Ishikawa (cell line): ENCODE data around the gene STEAP1.

ENCODE experiments used
- CEBPB ChIP-seq: IDR thresholded peaks from 2 replicates; pipeline ENCODE4 v1.6.1; 2012
- CREB1 ChIP-seq: IDR thresholded peaks from 2 replicates; pipeline ENCODE4 v1.6.1; 2012; ENCODE audit warnings: low read depth
- EGR1 ChIP-seq: IDR thresholded peaks from 2 replicates; pipeline ENCODE4 v1.6.1; 2012
- EP300 ChIP-seq: IDR thresholded peaks from 2 replicates; pipeline ENCODE4 v1.6.1; 2012; ENCODE audit warnings: borderline replicate concordance
- FOXM1 ChIP-seq: IDR thresholded peaks from 2 replicates; pipeline ENCODE4 v1.6.1; 2012; ENCODE audit warnings: low read depth, borderline replicate concordance
- MAX ChIP-seq: IDR thresholded peaks from 2 replicates; pipeline ENCODE4 v1.6.1; 2012
- NFIC ChIP-seq: IDR thresholded peaks from 2 replicates; pipeline ENCODE4 v1.6.1; 2012
- RAD21 ChIP-seq: IDR thresholded peaks from 2 replicates; pipeline ENCODE4 v1.6.1; 2012; ENCODE audit warnings: low read depth
- REST ChIP-seq: IDR thresholded peaks from 2 replicates; pipeline ENCODE4 v1.6.1; 2012; ENCODE audit warnings: low read depth, mild to moderate bottlenecking
- TAF1 ChIP-seq: IDR thresholded peaks from 2 replicates; pipeline ENCODE4 v1.6.1; 2012; ENCODE audit warnings: low read depth, mild to moderate bottlenecking
- TCF12 ChIP-seq: IDR thresholded peaks from 2 replicates; pipeline ENCODE4 v1.6.1; 2012; ENCODE audit warnings: low read depth
- TEAD4 ChIP-seq: IDR thresholded peaks from 2 replicates; pipeline ENCODE4 v1.6.1; 2012
- YY1 ChIP-seq: IDR thresholded peaks from 2 replicates; pipeline ENCODE4 v1.6.1; 2012; ENCODE audit warnings: low read depth
- ZBTB7A ChIP-seq: IDR thresholded peaks from 2 replicates; pipeline ENCODE4 v1.6.1; 2012; ENCODE audit warnings: low read depth
- TF ChIP-seq, protein P1 (sequence below): IDR thresholded peaks from 2 replicates; pipeline ENCODE4 v1.6.1; 2012

Gene STEAP1

DNA sequence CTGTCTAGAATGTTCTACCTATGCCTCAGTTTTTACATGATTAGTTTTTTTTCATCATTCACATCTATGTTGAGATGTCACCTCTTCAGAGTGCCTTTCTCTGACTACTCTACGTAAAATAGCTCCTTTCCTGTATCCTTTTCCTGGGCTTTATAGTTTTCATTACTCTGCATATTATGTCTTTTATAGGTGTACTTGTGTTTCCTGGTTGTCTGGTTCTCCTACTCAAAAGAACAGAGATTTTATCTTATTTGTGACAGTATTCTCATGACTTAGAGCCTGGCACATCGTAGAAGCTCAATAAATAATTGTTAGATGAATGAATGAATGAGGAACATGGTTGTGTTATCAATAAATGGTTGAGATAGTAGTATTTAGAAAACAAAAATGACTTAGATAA lies 17.9 kb downstream of the STEAP1 start:
- TF ChIP-seq TEAD4 (no peak), EP300 (no peak), REST (no peak), RAD21 (no peak), MAX (no peak), NFIC (no peak), TAF1 (no peak), ZBTB7A (no peak), YY1 (no peak), CEBPB (no peak), TCF12 (no peak), CREB1 (no peak), EGR1 (no peak), FOXM1 (no peak)
- TF ChIP-seq, protein P1, sequence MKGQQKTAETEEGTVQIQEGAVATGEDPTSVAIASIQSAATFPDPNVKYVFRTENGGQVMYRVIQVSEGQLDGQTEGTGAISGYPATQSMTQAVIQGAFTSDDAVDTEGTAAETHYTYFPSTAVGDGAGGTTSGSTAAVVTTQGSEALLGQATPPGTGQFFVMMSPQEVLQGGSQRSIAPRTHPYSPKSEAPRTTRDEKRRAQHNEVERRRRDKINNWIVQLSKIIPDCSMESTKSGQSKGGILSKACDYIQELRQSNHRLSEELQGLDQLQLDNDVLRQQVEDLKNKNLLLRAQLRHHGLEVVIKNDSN: no peak

GRCh38 chr7:90172624-90173023 lies 18.4 kb downstream of the STEAP1 start:
- TF ChIP-seq EGR1: no peak
- TF ChIP-seq, protein P1: no peak
- TF ChIP-seq ZBTB7A: no peak
- TF ChIP-seq YY1: no peak
- no peak for TF ChIP-seq CEBPB
- no peak for TF ChIP-seq TEAD4
- no peak for TF ChIP-seq TCF12
- no peak for TF ChIP-seq FOXM1
- TF ChIP-seq TAF1: no peak

DNA sequence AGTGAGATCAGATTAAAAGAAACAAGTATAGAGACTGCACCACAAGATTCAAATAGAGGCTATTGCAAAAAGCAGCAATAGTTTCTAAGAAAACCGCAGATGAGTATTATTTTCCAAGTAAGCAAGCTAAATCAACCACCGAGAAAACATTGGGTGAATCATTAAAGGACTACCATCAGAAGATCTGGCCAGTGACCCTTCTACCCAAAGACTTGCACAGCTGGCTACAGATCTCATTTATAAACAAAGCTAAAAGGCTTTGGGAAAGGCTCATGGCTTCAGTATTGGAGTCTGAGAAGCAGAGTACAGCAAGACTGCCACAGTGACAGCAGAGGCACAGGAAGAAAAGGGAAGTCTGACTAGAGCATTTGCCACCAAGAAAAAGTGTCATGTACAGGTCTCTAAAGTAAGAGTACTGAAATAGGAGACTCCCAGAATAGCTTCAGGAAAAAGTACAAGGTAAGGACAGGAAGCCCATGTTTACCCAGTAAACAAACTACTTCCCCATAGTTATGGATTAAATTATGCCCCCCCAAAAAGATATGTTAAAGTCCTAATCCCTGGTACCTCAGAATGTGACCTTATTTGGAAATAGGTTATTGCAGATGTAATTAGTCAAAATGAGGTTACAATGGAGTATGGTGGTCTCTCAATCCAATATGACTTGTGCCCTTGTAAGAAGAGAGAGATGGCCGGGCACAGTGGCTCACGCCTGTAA lies 19.0 kb downstream of the STEAP1 start:
- no peak for TF ChIP-seq ZBTB7A
- no peak for TF ChIP-seq CREB1
- no peak for TF ChIP-seq YY1
- no peak for TF ChIP-seq TEAD4
- no peak for TF ChIP-seq EGR1
- no peak for TF ChIP-seq MAX
- TF ChIP-seq EP300: no peak
- TF ChIP-seq NFIC: no peak
- TF ChIP-seq REST: no peak
- no peak for TF ChIP-seq FOXM1
- TF ChIP-seq, protein P1: no peak
- no peak for TF ChIP-seq TAF1

DNA sequence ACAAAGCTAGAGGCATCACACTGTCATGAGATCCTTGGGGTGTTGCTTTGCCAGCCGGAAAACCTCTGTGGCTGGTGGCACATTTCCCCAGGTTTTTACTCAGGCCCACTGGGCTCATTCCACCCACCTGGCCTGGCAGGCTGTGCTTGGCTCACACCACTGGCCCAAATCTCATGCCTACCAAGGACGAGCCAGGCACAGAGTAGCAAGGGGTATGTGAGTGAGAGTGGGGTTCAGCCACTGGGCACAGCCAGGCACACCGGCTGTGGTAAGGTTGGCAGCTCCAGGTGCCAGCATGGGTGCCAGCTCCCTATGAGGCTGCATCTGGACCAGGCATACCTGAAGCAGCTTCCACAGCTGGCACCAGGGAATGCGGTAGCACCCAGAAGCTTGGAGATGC lies 21.4 kb downstream of the STEAP1 start:
- TF ChIP-seq TAF1: no peak
- TF ChIP-seq RAD21: no peak
- no peak for TF ChIP-seq EGR1
- no peak for TF ChIP-seq FOXM1
- no peak for TF ChIP-seq NFIC
- no peak for TF ChIP-seq MAX
- no peak for TF ChIP-seq TEAD4
- no peak for TF ChIP-seq CREB1
- no peak for TF ChIP-seq CEBPB
- no peak for TF ChIP-seq EP300
- no peak for TF ChIP-seq YY1
- TF ChIP-seq REST: no peak
- TF ChIP-seq, protein P1: no peak
- TF ChIP-seq ZBTB7A: no peak
- TF ChIP-seq TCF12: no peak
